ENCODE data around the gene ORC6. TPM values are rescaled to one million over a fixed set of nuclear protein-coding genes. Genes with fewer than 3 reads are reported as not detected.

ORC6 gene
- total RNA-seq, 1 donor from 2014 or later = 2.2 TPM

- DNase-seq (ENCODE audit: low spot score) = no peak
Observed at GRCh38 chr16:46731691-46732555, 42.5 kb downstream of the ORC6 start.

GRCh38 chr16:46732561-46732960 lies 43.1 kb downstream of the ORC6 start:
- DNase-seq (ENCODE audit: low spot score) = no peak

- no peak for DNase-seq (ENCODE audit: low spot score)
Observed at GRCh38 chr16:46733319-46733830, 43.9 kb downstream of the ORC6 start.

- no peak for DNase-seq (ENCODE audit: low spot score)
Observed at GRCh38 chr16:46736695-46737094, 47.2 kb downstream of the ORC6 start.

- no peak for DNase-seq (ENCODE audit: low spot score)
Observed at GRCh38 chr16:46737621-46738214, 48.3 kb downstream of the ORC6 start.

- no peak for DNase-seq (ENCODE audit: low spot score)
Observed at GRCh38 chr16:46739934-46740333, 50.5 kb downstream of the ORC6 start.

- DNase-seq (ENCODE audit: low spot score) = no peak
Observed at GRCh38 chr16:46743232-46743719, 53.8 kb downstream of the ORC6 start.

GRCh38 chr16:46745617-46746016 lies 56.2 kb downstream of the ORC6 start:
- DNase-seq (ENCODE audit: low spot score) = no peak

- DNase-seq (ENCODE audit: low spot score) = no peak
Observed at GRCh38 chr16:46746821-46747776, 57.6 kb downstream of the ORC6 start.

Other genes with a start within 250 kb of the ORC6 start
- gene SHCBP1, start 68.3 kb upstream of the ORC6 start, total RNA-seq = 0.92 TPM
- 100 TPM for gene VPS35, start 481 bp upstream of the ORC6 start, total RNA-seq
- 1.2 TPM for gene MYLK3, start 58.7 kb downstream of the ORC6 start, total RNA-seq
- gene C16orf87, start 141.5 kb downstream of the ORC6 start, total RNA-seq = 8.3 TPM
- 44.7 TPM for gene GPT2, start 194.7 kb downstream of the ORC6 start, total RNA-seq